ENCODE measurements around the gene PRKCA.
"Not testable (repeated sequence)": the region's sequence is repeated elsewhere in the genome, so short reads cannot be mapped to it uniquely, and the experiment has no call there.

PRKCA gene

GRCh38 chr17:66381701-66382362, 79.4 kb downstream of the PRKCA start:
- DNase-seq: no peak

- DNase-seq: no peak
These were observed 80.9 kb downstream of the PRKCA start for GRCh38 chr17:66383333-66383732.

DNA sequence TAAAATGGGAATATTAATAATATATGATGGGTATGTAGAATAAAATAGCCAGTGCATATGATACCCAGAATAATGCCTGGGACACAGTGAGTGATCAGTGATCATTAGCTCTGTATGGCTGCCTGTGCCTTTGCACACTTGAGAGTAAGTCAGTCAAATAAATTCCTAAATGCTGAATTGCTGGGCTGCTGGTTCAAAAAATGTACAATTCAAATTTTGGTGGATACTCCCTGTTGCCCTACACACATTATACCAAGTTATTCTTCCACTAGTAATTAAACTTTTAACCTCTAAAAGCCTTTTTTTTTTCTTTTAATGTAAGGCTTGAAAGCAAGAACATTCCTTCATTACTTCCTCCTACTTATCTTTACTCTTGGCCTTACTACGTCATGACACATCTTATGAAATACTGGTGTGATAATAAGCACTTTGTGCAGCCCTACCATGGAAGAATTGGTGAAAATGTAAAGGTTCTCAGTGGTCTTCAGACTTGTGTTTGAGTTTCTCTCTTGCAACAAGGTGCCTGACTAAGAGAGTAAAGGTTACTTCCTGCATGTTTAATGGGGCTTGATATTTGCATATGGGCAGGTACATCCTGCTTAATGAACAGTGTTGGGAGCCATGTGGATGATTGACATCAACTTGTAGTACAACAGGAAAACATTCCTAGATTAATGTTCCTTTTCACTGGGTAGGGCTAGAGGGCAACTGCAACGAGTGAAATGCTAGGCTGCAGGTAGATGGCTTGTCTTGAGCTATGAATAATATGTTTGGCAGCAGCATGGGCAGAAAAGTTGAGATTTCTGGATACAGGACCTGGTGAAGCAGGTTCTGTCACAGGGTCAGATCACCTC, 84.3 kb downstream of the PRKCA start:
- no peak for DNase-seq

DNA sequence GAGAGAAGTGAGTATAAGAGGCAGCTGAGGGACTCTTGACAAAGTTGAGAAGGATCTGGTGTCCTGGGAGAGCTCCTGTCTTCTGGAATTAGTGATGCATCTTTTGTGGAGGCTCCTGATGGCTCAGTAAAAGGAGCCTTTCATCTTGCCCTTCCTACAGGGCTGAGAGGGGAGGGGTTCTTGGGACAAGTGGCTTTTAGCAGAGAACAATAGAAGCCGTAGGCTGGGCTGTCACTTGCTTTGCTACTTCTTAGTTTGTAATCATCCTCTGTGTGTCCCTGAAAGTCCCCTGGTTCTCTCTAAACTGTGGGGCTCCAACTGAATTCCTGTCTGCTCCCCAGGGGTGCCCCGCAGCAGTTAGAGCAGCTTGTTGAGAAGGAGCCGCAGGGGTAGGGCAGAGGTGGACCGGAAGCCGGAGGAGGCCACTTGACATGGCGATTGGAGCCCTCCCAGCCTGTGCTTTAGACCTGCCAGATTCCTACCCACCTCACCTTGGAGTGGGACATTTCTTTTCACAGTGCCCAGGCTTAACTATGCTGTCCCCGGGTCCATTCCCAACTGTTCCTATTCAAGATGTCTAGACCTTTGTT, 85.1 kb downstream of the PRKCA start:
- peak in 1 of 58 donors; percentile 8 for DNase-seq

- DNase-seq: no peak
These were observed 90.5 kb downstream of the PRKCA start for GRCh38 chr17:66392783-66393437.

GRCh38 chr17:66395961-66396360, 93.5 kb downstream of the PRKCA start:
- no peak for DNase-seq

DNA sequence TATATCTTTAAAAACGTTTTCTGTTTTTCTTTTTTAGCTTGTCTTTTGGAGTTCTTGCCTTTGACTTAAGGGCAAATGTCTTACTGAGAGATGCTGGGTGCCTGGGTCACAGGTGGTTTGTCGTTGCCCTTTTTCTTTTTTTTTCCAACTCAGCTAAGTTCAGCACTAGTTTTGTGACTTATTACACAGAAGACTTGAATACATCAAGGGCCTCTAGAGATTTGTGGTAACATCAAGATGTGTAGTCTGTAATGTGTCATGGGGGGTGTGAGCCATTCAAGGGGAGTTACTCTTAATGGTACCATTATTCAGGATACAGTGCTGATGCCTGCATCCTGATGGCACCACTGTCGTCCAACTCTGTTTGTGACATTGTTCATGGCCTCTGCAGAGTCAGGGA, 95.1 kb downstream of the PRKCA start:
- no peak for DNase-seq

- no peak for DNase-seq
These were observed 95.6 kb downstream of the PRKCA start for GRCh38 chr17:66398059-66398458.

DNA sequence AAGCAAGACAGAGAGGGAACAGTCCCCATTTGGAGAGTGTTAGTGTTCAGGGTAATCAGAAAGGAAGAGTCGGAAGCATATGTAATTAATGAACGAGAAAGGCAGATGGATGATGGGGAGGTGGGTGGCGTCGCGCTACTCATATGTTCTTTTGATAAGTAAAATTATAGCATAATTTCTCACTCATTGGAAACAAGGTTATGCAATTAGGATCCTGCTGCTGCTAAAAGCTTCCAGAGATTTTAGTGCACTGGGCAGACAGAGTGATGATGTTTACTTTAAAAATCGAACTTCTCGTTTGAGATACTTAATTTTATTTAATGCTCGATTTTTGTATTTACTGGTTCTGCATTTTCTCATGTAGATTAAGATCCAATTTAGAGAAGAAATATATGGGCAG, 96.2 kb downstream of the PRKCA start:
- peak in 1 of 58 donors; percentile 4 for DNase-seq

DNA sequence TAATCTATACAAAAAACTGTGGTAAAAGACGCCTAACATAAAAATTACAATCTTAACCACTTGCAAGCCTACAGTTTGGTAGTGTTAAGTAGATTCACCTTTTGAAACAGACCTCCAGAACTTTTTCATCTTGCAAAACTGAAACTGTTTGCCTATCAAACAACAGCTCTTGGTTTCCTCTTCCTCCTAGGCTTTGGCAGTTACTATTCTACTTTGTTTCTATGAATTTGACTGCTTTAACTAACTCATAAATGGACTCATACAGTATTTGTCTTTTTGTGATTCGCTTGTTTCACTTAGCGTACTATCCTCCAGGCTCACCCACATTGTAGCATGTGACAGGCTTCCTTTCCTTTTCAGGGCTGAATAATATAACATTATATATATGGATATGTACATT, 97.0 kb downstream of the PRKCA start:
- no peak for DNase-seq

GRCh38 chr17:66400041-66400688, 97.8 kb downstream of the PRKCA start:
- not testable (repeated sequence) for DNase-seq

GRCh38 chr17:66400698-66401097, 98.3 kb downstream of the PRKCA start:
- no peak for DNase-seq

DNA sequence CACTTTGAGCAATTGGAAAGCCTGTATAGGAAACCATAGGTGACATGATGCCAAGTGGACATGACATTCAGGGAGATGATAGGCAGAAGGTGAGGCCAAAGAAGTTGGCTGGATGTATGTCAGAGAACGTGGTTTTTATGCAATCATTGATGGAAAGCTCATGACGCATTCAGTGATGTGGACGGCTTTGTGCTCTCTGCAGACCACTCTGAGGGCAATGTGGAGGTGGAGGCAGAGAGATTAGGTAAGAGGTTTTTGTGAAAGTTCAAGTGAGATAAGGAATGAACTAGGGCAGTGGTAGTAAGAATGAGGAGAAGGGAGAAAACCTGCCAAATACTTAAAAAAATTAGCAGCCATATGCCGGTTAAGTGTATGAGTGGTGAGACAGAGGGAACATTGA, 99.0 kb downstream of the PRKCA start:
- DNase-seq: no peak

DNA sequence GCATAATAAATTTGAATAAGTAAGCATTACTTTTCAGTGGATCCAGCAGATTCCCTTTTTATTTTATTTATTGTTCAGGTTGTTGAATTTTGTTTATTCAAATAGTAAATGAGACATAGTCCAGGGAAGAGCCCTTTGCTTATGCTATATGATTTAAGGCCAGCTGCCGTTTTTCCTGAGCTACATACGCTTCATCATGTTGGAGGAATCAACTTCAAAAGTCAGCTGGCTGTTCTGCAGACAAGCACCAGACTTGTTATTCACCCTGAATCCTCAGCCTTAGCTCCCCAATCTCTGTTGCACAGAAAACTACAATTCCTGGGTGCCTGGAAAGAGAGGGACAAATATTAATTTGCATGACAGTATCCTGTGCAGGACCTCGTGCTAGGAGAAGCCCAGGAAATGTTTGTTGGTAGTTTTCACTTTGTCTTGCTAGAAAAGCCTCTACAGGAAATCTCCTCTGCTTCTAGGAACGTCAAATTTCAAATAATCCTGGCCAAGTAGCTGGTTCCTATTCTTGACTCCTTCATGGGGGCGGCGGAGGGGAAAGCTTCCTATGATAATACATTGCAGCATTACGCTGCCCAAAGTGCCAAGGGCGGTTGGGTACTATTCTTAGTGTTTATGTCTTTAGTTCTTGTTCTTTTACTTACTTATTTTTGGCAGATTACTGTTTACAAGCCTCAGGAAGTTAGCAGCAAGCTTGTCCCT, 101.6 kb downstream of the PRKCA start:
- peak in 18 of 58 donors; percentile 8 to 54 (median 24) for DNase-seq

GRCh38 chr17:66405836-66406677, 103.6 kb downstream of the PRKCA start:
- peak in 2 of 58 donors; percentile 16 to 21 for DNase-seq

DNA sequence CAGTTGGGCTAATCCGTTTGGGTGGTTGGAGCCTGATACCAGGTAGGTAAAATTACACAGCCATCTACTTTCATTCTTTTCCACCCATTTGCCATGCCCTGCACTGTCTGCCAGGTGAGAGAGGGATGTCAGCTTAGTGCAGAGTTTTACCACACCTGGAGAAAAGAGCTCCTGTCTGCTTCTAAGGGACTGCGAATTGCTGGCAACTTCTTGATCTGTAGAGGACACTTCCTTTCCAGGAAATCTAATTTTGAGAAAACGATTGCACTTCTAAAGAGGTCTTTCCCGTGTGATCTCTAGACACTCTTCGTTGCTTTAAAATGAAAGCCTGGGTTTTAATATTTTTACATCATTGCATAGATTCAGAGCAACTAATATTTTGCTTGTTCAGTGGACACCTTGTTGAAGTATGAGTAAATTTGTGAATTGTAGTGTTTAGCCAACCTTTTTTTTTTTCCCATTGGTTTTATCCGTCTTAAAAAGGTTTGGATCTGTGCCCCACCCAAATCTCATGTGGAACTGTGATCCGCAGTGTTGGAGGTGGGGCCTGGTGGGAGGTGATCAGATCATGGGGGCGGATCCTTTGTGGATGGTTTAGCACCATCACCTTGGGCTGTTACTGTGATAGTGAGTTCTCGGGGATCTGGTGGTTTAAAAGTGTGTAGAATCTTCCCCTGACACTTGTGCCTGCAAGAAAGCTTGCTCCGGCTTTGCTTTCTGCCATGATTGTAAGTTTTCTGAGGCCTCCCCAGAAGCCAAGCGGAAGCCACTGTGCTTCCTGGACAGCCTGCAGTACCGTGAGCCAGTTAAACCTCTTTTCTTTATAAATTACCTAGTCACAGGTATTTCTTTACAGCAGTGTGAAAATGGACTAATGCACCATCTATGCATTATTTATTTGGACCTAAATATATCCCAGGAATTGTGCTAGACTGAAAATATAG, 104.6 kb downstream of the PRKCA start:
- no peak for DNase-seq

DNA sequence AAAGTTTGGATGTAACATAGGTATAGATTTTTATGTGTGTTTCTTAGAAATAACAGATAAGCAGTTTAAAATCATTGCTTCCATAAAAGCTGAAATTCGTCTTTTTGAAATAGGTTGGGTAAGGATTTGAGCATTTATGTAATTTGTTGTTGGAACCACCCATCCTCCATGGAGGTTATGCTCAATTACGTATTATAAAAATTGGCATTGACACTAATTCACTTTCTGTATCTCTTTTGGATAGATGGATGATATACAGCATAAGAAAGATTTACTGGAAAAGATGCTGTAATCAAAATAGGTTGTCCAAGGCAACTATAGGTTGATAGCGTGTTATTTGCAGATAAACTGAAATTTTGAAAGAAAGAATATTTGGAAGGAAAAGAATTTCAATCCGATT, 105.5 kb downstream of the PRKCA start:
- DNase-seq: no peak

DNA sequence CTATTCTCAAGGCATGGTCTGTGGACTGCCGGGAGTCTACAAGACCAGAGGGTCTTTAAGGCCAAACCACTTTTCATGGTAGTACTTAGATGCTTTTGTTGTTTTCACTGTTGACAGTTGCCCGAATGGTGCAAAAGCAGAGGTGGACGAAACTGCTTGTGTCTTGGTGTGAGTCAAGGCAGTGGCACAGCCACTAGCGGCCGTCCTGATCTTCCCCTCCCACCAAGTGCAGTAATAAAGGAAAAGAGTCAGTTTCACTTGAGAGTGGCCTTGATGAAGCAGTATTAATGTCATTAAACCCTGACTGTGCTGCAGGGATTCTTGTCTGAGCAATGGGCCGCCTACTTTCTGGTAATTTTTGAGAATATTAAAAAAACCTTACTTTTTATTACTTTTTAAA, 109.1 kb downstream of the PRKCA start:
- DNase-seq: no peak
